ENCODE results near the gene ALG1L2. TPM values are rescaled to one million over a fixed set of nuclear protein-coding genes. Genes with fewer than 3 reads are reported as not detected.
A peak's percentile ranks its signal among the peaks of the same experiment; 100 is the strongest.
"Not testable (repeated sequence)": the region's sequence is repeated elsewhere in the genome, so short reads cannot be mapped to it uniquely, and the experiment has no call there.

ALG1L2 gene
- total RNA-seq, 2 donors from 2014 or later: 1.4 TPM; not detected in 1

DNA sequence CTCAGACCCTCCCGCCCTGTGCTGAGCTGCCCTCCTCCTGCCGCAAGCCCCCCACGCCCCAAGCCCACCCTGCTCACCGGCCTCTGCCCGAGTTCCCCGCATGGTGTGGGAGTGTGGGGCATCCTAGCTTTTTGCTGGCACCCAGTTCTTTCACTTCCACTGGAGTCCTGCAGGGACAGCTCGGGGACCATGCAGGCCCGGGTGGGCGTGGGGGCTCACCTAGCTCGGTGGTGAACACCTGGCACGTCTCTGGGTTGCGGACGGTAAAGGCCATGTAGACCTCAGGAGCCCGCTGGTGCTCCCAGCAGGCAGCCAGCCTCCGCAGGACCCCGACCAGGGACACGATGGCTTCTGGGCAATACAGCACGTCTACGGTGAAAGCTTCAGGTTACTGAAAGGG, 20.9 kb downstream of the ALG1L2 start:
- H3K4me1 Mint-ChIP-seq (ENCODE audit: low read depth in 2 of 2); H3K27ac Mint-ChIP-seq; H3K4me3 Mint-ChIP-seq; H3K27me3 Mint-ChIP-seq; ATAC-seq; H3K36me3 Mint-ChIP-seq; DNase-seq (ENCODE audit: low spot score); H3K9me3 Mint-ChIP-seq: not testable (repeated sequence)

DNA sequence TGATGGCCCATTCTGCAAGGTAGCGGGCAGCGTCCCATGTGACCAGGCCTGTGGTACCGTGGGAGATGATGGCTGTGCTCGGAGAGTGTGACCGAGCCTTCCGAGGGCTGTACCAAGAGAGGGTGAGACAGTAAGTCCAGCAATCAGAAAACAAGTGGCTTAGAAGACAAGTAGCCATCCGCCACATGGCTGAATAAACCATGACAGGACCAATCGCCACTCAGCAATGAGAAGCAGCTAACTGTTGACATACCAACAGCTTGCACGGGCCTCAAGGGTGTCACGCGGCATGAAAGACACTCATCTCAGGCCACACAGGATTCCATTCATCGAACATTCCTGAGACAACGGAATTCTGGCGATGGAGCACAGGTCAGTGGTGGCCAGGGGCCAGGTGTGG, 22.6 kb downstream of the ALG1L2 start:
- not testable (repeated sequence) for H3K36me3 Mint-ChIP-seq; H3K9me3 Mint-ChIP-seq; ATAC-seq; DNase-seq (ENCODE audit: low spot score); H3K4me1 Mint-ChIP-seq (ENCODE audit: low read depth in 2 of 2); H3K27ac Mint-ChIP-seq; H3K4me3 Mint-ChIP-seq; H3K27me3 Mint-ChIP-seq

DNA sequence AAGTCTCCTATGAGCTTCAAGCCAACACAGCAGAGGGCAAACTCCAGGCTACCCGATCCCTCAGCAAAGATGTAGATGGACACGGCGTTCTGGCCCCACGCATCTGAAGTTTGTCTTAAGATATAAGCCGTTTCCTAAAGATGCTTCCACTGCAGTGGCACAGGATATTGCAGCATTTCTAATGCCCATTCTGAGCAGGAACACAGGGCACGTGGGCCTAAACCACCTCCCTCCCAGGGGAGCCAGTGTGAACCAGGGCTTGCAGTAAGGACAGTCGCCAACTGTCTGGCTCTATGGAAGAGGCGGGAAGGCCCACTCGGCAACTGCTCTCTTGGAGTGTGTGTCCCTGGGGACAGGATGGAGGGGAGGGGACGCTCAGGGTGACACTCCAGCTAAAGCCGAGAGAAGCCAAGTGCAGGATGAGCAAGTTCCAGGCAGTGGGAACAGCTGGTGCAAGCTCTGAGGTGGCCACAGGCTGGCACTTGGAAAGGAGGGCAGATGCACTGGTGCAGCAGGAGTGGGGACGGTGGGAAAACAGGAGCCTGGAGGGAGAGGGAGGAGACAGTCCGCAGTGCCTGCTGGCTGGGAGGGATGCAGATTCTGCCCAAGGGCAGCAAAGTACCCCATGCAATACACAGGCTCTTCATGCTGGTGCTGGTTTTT, 25.8 kb downstream of the ALG1L2 start:
- DNase-seq (ENCODE audit: low spot score); H3K36me3 Mint-ChIP-seq; H3K27me3 Mint-ChIP-seq; ATAC-seq; H3K9me3 Mint-ChIP-seq; H3K4me3 Mint-ChIP-seq; H3K27ac Mint-ChIP-seq: not testable (repeated sequence)
- peaks cover 14 to 17% of the 10 kb centered on the region in 2 donors for H3K4me1 Mint-ChIP-seq (ENCODE audit: low read depth in 2 of 2)

DNA sequence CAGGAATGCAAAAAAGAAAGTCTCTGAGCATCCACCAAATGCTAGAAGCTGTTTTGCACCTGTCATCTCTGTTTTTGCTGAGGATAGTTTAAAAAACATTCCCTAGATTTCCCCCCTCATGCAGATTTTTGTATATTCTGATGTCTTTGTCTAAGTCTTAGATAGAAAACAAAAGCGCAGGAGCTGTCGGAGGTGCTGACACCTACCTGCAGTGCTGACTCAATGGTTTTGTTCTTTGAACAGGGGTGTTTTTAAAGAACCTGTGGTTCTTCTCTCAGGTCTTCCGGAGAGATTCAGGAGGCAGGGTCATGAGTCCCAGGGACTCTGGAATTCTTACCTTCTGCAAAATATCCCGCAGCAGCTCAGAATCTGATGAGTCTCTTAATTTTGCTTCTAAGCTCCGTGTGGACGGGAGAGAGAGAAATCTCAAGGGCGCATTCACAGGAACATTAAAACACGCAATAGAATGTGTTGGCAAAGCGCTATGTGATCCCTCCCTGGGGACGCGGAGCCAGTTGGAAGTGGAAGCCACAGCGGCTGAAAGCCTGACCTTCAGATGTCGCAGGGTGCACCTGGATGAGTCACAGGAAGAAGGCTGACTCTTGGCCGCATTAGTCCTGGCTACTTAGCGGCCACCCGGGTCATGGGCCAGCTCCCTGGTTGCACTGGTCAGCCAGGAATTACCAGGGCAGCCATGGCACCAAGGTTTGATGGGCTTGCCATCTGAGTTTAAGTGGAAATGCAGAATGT, 27.4 kb downstream of the ALG1L2 start:
- H3K9me3 Mint-ChIP-seq; ATAC-seq; DNase-seq (ENCODE audit: low spot score); H3K27me3 Mint-ChIP-seq; H3K36me3 Mint-ChIP-seq; H3K27ac Mint-ChIP-seq; H3K4me3 Mint-ChIP-seq: not testable (repeated sequence)
- H3K4me1 Mint-ChIP-seq (ENCODE audit: low read depth in 2 of 2): peaks cover 14 to 23% of the 10 kb centered on the region in 2 donors

DNA sequence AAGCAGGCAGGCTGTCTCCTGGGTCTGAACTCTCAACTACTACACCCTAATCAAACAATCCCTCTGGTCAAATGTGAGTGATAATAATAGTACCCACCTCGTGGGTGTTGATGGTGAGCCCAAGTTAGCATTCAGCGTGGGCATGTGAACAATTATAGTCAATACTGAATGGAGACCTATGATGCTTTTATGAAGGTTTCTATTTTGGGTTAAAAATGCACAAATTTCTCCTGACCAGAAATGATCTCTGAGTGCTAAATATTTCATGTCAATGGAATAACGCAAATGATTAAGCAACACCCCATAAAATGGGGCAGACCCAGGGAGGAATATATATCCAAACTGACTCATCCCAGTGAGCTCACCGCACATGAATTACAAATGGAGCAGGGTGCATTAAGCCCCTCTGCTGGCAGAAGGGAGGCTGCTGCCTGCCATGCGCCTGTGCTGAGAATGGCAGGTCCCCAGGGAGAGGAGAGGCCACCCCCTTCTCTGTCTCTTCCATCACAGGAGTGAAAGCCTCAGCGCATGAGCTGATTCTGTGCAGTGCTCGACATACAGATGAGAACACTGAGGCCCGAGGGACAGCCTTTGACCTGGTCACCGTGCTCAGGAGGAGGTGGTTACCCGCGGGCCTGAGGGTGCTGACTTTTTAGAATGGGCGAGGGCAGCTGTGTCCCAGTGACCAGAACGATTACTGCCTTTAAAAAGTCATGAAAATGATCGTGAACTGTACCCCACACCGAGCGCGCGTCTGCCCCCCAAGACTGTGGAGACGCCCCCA, 28.9 kb downstream of the ALG1L2 start:
- DNase-seq (ENCODE audit: low spot score); H3K9me3 Mint-ChIP-seq; H3K27me3 Mint-ChIP-seq; H3K36me3 Mint-ChIP-seq; ATAC-seq: not testable (repeated sequence)
- peak overlapping the region; percentile 85 to 92 for H3K27ac Mint-ChIP-seq
- H3K4me3 Mint-ChIP-seq: peak overlapping the region; percentile 93
- H3K4me1 Mint-ChIP-seq (ENCODE audit: low read depth in 2 of 2): peaks cover 14 to 23% of the 10 kb centered on the region in 2 donors

DNA sequence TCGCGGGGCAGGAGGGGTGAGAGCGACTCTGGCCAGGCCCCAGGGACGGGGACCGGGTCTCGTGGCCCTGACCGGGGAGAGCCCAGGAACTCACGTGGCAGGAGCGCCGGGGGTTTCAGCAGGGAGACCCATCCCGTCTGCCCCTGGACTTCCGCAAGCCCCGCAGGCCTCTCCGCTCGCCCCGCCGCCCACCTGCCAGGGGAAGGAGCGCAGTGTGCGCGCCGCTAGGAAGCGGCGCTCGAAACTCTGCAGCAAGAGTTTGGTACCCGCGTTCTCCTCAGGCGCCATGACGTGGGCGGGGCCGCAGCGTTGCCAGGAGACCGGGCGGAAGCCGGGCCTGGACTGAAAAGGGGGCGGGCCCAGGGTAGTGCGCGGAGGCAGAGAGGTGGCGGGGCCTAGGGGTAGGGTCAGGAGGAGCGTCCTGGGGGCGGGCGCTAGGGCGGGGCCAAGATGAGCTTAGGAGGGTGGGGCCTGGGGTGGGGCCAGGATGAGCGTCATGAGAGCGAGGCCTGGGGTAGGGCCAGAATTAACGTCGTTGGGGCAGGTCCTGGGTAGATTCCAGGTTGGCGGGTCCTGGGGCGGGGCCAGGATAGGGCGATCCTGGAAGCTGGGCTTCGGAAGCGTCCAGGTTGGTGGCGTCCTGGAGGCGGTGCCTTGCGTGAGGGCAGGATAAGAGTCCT, 29.7 kb downstream of the ALG1L2 start:
- Mint-ChIP-seq H3K27me3 (no peaks in the 10 kb centered on the region), H3K36me3 (no peaks in the 10 kb centered on the region), H3K27ac (peak overlapping the region; percentile 85 to 92), H3K4me1 (ENCODE audit: low read depth in 2 of 2) (peaks cover 14 to 20% of the 10 kb centered on the region in 2 donors), H3K4me3 (peak overlapping the region; percentile 93), H3K9me3 (no peaks in the 10 kb centered on the region)
- DNase-seq (ENCODE audit: low spot score) (peak; percentile 99), ATAC-seq (peak; percentile 100)

DNA sequence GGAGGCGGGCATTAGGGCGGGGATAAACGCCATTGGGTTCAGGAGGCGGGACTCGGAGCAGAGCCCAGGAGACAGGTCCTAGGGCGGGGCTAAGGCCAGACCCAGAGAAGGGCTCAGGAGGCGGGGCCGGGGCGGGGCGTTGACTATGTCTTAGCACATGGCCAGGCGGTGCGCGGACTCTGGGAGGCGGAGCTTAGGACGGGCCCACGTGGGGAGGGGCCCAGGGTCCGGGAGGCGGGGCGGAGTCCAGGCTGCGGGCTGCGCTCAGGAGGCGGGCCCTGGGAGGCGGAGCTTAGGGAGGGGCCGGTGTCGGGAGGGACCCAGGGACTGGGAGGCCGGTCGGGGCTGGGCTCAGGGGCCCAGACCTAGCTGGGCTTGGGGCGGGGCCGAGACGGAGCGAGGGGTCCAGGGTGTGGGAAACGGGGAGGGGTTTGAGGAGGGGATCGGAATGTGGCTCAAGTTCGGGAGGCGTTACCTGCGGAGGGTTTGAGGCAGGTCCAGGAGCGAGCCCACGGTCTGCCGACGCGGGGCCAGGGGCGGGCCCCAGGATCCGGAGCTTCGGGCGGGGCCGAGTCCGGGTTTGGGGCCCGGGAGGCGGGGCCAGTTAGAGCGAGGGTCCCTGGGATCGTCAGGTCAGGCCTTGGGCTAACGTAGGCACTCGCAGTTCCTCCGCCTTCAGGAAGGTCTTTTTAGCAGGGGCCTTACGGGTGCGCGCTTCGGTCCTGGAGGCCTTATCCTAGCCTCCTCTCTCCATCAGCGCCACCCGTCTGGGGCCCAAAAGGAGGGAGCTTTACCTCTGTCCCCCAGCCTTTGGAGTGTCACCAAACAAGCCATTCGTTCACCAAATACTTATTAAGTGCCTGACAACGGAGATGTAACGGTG, 30.5 kb downstream of the ALG1L2 start:
- not testable (repeated sequence) for H3K36me3 Mint-ChIP-seq, H3K27me3 Mint-ChIP-seq, H3K9me3 Mint-ChIP-seq
- peak; percentile 99 for DNase-seq (ENCODE audit: low spot score)
- Mint-ChIP-seq H3K27ac (peak overlapping the region; percentile 85 to 92), H3K4me3 (peak overlapping the region; percentile 93), H3K4me1 (ENCODE audit: low read depth in 2 of 2) (peaks cover 14 to 20% of the 10 kb centered on the region in 2 donors)
- peak; percentile 66 to 75 for ATAC-seq

DNA sequence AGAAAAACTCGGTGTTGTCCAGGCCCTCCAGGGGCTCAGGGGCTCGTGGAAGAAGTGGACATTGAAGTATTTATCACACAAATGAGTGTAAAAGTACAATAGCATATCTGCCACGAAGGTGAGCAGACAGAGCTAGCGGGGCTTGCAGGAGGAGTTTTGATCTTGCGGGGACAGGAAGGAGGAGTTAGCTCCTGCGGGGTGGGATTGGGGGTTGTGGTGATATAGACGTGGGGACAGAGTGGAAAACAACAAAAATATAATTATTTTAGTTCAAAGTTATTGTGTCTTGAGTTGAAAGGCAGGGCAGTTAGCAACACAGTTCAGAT, 31.1 kb downstream of the ALG1L2 start:
- H3K9me3 Mint-ChIP-seq; H3K27me3 Mint-ChIP-seq; H3K36me3 Mint-ChIP-seq; DNase-seq (ENCODE audit: low spot score); ATAC-seq: not testable (repeated sequence)
- H3K27ac Mint-ChIP-seq: peak overlapping the region in 1 of 2 donors; percentile 78
- peak overlapping the region; percentile 93 for H3K4me3 Mint-ChIP-seq
- H3K4me1 Mint-ChIP-seq (ENCODE audit: low read depth in 2 of 2): peaks cover 14 to 18% of the 10 kb centered on the region in 2 donors

DNA sequence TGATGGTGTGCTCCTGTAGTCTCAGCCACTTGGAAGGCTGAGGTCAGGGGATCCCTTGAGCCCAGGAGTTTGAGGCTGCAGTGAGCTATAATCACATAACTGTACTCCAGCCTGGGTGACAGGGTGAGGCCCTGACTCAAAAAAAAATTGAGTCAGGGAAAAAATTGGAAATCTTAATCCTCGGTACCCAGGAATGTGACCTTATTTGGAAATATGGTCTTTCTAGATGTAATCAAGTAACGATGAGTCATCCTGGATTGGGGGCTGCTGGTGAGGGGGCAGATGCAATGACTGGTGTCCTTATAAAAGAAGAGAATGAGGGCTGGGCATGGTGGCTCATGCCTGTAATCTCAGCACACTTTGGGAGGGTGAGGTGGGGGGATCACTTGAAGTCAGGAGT, 33.8 kb downstream of the ALG1L2 start:
- not testable (repeated sequence) for H3K36me3 Mint-ChIP-seq, ATAC-seq, H3K9me3 Mint-ChIP-seq

DNA sequence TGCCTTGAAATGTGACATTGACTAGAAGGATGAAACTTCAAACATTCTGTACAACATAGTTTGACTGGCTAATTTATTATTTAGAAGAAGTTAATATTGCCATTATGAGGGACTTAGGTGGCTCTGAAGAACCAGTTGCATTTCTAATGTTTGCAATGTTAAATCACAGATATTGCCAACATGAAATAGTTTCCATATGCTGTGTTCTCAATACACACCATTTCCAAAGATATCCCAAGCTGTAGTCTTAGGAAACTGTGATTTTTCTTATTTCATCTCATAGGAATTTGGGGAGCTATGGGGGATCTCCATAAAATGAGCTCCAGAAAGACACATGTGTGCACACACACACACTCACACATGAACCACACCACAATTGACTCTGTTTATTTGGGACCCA, 36.3 kb downstream of the ALG1L2 start:
- peaks cover 0 to under 1% of the 10 kb centered on the region in 2 donors for H3K4me1 Mint-ChIP-seq (ENCODE audit: low read depth in 2 of 2)
- H3K4me3 Mint-ChIP-seq: no peak overlapping the region
- peaks cover 0 to 14% of the 10 kb centered on the region in 2 donors for H3K27me3 Mint-ChIP-seq
- no peaks in the 10 kb centered on the region for H3K36me3 Mint-ChIP-seq
- ATAC-seq (no peak), DNase-seq (ENCODE audit: low spot score) (no peak)
- no peaks in the 10 kb centered on the region for H3K9me3 Mint-ChIP-seq
- no peak overlapping the region for H3K27ac Mint-ChIP-seq

More for the DNA sequence above, 33.8 kb downstream of the ALG1L2 start:
- DNase-seq (ENCODE audit: low spot score); H3K27me3 Mint-ChIP-seq; H3K4me3 Mint-ChIP-seq; H3K27ac Mint-ChIP-seq: not testable (repeated sequence)
- H3K4me1 Mint-ChIP-seq (ENCODE audit: low read depth in 2 of 2): peaks cover 9 to 12% of the 10 kb centered on the region in 2 donors

DNA sequence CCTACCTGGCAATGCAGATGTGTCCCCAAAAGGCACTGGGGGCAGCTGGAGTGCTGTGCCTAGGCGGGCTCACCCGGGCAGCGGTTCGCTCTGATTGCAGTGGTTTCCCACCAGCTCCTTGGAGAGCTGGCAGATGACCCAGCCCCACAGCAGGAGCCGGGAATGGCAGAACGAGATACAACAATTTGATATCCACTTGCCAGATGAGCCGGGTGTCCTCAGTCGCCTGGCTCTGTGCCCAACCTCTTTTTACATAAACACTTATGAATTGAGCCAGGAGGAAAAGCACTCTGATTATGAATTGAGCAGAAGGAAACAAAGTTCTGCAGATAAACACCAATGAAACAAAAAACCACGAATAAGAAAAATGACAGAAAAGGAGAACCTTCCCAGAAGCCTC, 38.2 kb downstream of the ALG1L2 start:
- not testable (repeated sequence) for H3K9me3 Mint-ChIP-seq; DNase-seq (ENCODE audit: low spot score); H3K4me3 Mint-ChIP-seq; H3K27ac Mint-ChIP-seq; H3K36me3 Mint-ChIP-seq; H3K4me1 Mint-ChIP-seq (ENCODE audit: low read depth in 2 of 2); ATAC-seq
- H3K27me3 Mint-ChIP-seq: peaks cover 4 to 30% of the 10 kb centered on the region in 2 donors

DNA sequence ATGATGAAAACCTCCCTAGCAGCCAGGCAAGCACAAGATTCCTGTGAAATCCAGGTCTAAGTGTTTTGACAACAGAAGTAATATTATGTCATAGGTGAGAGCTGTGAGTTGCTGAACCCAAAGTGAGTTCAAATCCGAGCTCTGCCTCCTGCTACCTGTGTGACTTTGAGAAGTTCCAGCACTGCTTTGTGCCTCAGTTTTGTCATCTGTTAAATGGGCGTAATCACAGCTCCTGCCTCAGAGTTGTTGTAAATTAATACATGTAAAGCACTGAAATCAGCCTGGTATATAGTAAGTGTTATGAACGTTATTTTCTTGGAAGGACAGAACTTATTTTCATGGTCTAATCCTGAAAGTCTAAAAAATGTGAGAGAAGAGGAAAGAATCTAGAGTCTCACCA, 38.7 kb downstream of the ALG1L2 start:
- H3K4me1 Mint-ChIP-seq (ENCODE audit: low read depth in 2 of 2); H3K36me3 Mint-ChIP-seq; H3K9me3 Mint-ChIP-seq; H3K27ac Mint-ChIP-seq; DNase-seq (ENCODE audit: low spot score); H3K4me3 Mint-ChIP-seq; ATAC-seq: not testable (repeated sequence)
- H3K27me3 Mint-ChIP-seq: peaks cover 4 to 33% of the 10 kb centered on the region in 2 donors

Measured in natural killer cell treated with Interleukin-12 subunit alpha and Interleukin-12 subunit beta and Interleukin-15 and Interleukin-18, amount 100 ng/mL, for 72 hours (primary cell).